Measurements from ENCODE around the gene CDC14A. TPM values are rescaled to one million over a fixed set of nuclear protein-coding genes. Genes with fewer than 3 reads are reported as not detected.
"Not testable (repeated sequence)": the region's sequence is repeated elsewhere in the genome, so short reads cannot be mapped to it uniquely, and the experiment has no call there.

Gene CDC14A
- total and polyA plus RNA-seq, 5 experiments from 2014 or later, result 17.1 to 63.4 (median 31.5) TPM

DNA sequence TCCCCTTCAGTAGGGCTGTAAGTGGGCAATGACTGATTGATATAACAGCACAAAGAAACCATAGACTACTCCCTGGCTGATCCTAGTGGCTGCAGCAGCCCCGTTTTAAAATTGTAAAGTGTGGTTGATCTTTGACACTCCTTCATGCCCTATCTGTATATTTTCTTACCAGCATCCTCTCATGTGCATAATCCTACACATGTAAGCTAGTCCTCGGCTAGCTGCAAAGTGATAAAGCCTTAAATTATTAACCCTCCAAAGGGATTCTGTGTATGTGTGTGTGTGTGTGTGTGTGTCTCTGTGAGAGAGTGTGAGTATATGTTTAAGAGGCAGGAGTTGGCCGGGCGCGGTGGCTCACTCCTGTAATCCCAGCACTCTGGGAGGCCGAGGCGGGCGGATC is 30.8 kb upstream of the CDC14A start:
- Mint-ChIP-seq H3K27me3 (no peaks in the 10 kb centered on the region), H3K27ac (no peak overlapping the region), H3K4me3 (no peak overlapping the region), H3K4me1 (no peaks in the 10 kb centered on the region), H3K9me3 (peaks cover 0 to 34% (median 20%) of the 10 kb centered on the region in 9 donors), H3K36me3 (peaks cover 0 to 17% (median 11%) of the 10 kb centered on the region in 3 donors)
- ATAC-seq (no peak), DNase-seq (no peak)
- POLR2A ChIA-PET, result interaction anchor here (0.6 to 0.7 kb wide), 2 partner anchors 42 to 165 kb away, joined by 5 to 7 read pairs; no protein-coding TSS in a partner anchor

DNA sequence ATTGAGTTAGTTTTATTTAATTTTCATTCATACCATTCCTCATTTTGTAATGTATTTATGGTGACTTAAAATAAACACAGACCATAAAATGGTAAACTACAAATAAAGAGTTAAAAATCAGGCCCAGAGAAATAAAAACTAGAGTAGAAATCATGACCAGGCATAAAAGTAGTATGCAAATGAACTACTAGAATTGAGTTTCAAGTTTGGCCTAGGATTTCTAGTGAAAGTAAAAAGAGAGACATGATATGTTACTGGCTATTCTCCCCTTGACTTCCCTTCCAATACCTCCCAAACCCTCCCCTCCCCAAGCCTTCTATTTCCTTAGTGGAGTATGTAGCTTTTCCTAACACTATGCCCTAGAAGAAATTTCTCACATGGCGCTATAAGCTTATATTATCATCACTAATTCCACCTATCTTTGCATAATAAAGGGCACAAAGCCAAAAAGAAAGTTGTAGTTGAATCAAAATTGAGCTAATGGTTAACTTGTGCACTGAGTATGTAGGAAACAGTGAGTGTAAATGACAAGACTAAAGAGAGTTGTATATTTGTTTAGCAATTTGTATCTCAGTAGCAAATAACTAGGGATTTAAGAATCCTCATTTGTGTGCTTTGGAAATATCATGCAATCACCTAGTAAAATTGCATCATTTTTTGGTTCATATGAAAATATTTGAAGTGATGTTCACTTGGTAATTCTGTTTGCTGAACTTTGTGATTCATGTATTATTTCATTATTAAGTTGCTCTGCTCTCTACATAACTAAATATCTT is 29.7 kb upstream of the CDC14A start:
- Mint-ChIP-seq H3K27me3 (no peaks in the 10 kb centered on the region), H3K9me3 (peaks cover 0 to 24% (median 15%) of the 10 kb centered on the region in 9 donors), H3K4me3 (no peak overlapping the region), H3K4me1 (no peaks in the 10 kb centered on the region), H3K27ac (no peak overlapping the region), H3K36me3 (peaks cover 0 to 15% (median 9%) of the 10 kb centered on the region in 3 donors)
- DNase-seq, result no peak
- POLR2A ChIA-PET, result no interaction called here
- ATAC-seq, result no peak

DNA sequence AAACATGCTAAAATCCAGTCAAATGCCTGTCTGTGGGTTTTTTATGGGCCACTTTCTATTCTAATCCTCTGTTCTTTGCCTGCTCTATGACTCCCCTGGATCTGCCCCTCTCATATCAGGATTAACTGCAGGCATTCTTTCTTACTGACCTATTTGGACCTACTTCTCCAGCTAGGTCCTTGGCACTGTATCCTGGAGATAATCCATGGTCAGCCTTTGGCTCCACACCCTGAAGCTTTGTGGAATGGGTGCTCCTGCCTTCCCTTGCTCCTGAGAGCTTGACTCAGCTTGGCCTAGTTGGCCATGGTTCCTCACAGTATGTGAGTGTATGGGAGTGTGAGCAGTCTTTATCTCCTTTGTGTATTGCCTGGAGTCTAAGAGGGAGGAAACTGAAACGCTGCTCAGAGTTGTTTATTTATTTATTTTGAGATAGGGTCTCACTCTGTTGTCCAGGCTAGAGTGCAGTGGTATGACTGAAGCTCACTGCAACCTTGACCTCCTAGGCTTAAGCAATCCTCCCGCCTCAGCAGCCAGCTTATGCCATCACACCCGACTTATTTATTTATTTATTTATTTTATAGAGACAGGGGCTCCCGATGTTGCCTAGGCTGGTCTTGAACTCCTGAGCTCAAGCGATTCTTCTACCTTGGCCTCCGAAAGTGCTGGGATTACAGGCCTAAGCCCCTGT is 28.7 kb upstream of the CDC14A start:
- no peak overlapping the region for H3K4me3 Mint-ChIP-seq
- no peak for ATAC-seq
- H3K27me3 Mint-ChIP-seq, result no peaks in the 10 kb centered on the region
- no peak for DNase-seq
- peaks cover 0 to 22% (median 13%) of the 10 kb centered on the region in 9 donors for H3K9me3 Mint-ChIP-seq
- H3K4me1 Mint-ChIP-seq, result no peaks in the 10 kb centered on the region
- H3K27ac Mint-ChIP-seq, result no peak overlapping the region
- POLR2A ChIA-PET, result interaction anchor here (0.7 kb wide), 1 partner anchor 249 kb away, joined by 3 read pairs; no protein-coding TSS in a partner anchor
- peaks cover 0 to 13% (median 9%) of the 10 kb centered on the region in 3 donors for H3K36me3 Mint-ChIP-seq

DNA sequence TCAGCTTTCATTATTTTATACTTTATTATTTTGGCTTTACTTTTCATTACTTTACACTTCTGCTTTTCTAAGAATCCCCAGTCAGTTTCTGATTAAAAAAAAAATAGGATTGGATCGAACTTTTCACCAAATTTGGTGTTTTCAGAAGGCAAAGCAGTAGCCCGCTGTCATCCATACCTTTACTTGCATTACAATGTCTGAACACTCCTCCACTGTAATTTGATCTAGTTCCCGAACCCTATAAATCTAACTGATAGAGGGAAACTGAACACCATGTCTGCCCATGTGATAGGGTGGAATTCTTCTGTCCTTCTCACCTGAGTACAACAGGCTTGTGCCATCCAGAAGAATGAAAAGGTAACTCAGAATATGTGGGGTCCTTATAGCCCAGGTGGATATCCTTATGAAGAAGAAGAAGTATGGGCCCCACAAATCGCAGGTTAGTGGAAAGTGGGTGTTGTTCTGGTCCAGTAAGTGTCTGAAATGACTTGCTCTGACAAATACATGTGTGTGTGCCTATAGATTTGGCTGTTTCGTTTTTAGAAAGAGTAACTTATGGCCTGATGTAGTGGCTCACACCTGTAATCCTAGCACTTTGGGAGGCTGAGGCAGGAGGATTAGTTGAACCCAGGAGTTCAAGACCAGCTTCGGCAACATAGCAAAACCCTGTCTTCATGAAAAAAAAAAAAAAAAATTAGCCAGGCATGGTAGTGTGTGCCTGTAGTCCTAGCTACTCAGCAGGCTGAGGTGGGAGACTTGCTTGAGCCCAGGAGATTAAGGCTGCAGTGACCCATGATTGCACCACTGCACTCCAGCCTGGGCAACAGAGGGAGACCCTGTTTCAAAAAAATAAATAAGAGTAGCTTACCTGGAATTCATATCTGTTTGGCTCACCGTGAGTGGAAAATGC is 26.6 kb upstream of the CDC14A start:
- peaks cover 0 to 5% (median 2%) of the 10 kb centered on the region in 9 donors for H3K9me3 Mint-ChIP-seq
- POLR2A ChIA-PET, result no interaction called here
- DNase-seq, result no peak

DNA sequence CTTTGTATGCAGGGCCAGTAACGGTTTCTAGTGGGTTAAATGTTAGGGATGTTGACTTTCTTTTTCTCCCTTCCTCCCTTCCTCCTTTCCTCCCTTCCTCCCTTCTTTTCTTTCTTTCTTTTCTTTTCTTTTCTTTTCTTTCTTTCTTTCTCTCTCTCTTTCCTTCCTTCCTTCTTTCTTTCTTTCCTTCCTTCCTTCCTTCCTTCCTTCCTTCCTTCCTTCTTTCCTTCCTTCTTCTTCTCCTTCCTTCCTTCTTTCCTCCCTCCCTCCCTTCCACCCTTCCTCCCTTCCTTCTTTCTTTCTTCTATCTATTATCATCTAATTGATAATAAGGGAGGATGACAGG is 26.0 kb upstream of the CDC14A start:
- H3K4me3 Mint-ChIP-seq, ATAC-seq, H3K4me1 Mint-ChIP-seq, H3K36me3 Mint-ChIP-seq, H3K27me3 Mint-ChIP-seq, DNase-seq, POLR2A ChIA-PET, H3K9me3 Mint-ChIP-seq: not testable (repeated sequence)
- H3K27ac Mint-ChIP-seq, result peak overlapping the region in 1 of 10 donors; percentile 6

More for the DNA sequence above, 26.6 kb upstream of the CDC14A start:
- peaks cover 0 to 2% (median 1%) of the 10 kb centered on the region in 3 donors for H3K36me3 Mint-ChIP-seq
- H3K27me3 Mint-ChIP-seq, result no peaks in the 10 kb centered on the region
- H3K27ac Mint-ChIP-seq, result no peak overlapping the region
- no peaks in the 10 kb centered on the region for H3K4me1 Mint-ChIP-seq
- no peak overlapping the region for H3K4me3 Mint-ChIP-seq
- no peak for ATAC-seq

DNA sequence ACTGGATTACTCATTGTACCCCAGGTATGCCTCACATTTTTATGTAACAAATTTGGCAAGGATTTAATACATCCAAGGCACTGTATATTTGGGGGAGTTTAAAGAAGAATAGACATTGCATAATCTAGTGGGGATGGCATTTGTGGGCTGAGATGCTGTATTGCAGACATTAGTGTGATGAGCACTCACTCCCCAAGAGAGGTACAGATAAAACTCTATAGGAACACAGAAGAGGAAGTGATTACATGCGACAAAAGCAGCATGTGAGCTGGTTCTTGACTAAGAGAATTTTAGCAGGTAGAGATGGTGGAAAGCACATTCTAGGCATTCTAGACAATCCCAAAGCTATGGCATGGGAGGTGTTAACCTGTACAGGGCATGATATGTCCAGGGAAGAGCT is 24.2 kb upstream of the CDC14A start:
- Mint-ChIP-seq H3K36me3 (no peaks in the 10 kb centered on the region), H3K4me3 (no peak overlapping the region), H3K4me1 (no peaks in the 10 kb centered on the region), H3K27me3 (no peaks in the 10 kb centered on the region), H3K9me3 (no peaks in the 10 kb centered on the region), H3K27ac (no peak overlapping the region)
- POLR2A ChIA-PET, result no interaction called here
- ATAC-seq (no peak), DNase-seq (no peak)

DNA sequence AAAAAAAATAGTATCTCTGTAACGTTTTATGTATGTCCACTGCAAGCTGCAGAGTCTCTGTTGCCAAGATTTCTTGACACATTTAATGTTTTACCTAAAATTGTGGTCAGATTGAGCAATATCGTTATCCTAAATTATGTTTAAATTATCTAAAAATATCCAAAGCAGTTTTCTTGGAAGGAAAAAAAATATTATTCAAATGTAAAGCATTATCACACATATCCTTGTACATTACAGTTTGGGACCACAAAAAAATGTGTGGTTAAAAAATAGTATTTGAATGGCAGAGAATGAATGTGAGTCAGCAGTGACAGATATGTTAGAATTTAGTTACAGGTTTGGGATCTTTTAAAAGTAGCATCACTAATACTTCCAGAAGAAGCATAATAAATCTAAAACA is 21.2 kb upstream of the CDC14A start:
- DNase-seq, H3K27me3 Mint-ChIP-seq, H3K4me1 Mint-ChIP-seq, POLR2A ChIA-PET, H3K27ac Mint-ChIP-seq, H3K4me3 Mint-ChIP-seq, ATAC-seq, H3K9me3 Mint-ChIP-seq, H3K36me3 Mint-ChIP-seq: not testable (repeated sequence)

DNA sequence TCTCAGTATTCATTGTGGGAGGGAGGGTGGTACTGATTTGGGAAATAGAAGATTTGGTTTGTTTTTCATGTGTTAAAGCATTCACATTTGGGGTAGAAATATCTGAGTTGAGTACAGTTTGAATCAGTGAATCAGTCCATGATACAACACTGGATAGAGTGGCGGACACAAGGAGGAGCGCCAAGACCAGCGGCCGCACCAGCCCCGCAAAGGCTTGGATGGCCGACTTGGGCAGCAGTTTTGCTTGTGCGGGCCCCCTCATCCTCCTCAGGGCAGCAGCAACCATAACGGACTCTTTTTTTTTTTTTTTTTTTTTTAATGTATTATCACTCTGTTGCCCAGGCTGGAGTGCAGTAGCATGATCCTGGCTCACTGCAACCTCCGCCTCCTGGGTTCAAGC is 20.0 kb upstream of the CDC14A start:
- DNase-seq, result no peak
- Mint-ChIP-seq H3K27ac (no peak overlapping the region), H3K27me3 (peaks cover 0 to 3% (median 0%) of the 10 kb centered on the region in 5 donors), H3K4me1 (no peaks in the 10 kb centered on the region), H3K9me3 (no peaks in the 10 kb centered on the region), H3K36me3 (no peaks in the 10 kb centered on the region), H3K4me3 (no peak overlapping the region)
- ATAC-seq, result no peak
- POLR2A ChIA-PET, result interaction anchor here (0.6 kb wide), 1 partner anchor 19 kb away, joined by 3 read pairs; no protein-coding TSS in a partner anchor

DNA sequence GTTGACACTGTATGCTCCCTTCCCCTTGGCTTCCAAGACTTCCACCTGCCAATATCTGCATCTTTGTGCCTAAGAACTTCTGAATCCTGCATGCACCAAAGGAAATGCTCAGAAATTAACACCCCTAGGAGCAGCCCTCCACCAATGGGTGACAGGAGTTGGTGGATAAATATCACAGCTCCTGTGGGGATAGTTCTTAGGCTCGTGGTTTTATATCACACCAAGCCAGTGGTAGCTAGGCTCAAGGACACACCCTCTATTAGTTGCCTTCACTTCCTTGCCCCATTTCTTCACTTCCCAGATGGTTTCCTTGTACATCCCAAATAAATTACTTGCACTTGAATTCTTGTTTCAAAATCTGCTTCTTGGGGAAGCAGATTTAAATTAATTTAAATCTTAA is 16.9 kb upstream of the CDC14A start:
- ATAC-seq, result no peak
- no peaks in the 10 kb centered on the region for H3K36me3 Mint-ChIP-seq
- H3K27me3 Mint-ChIP-seq, result peaks cover 0 to 4% (median 0%) of the 10 kb centered on the region in 5 donors
- H3K9me3 Mint-ChIP-seq, result no peaks in the 10 kb centered on the region
- no peak for DNase-seq
- POLR2A ChIA-PET, result no interaction called here
- no peak overlapping the region for H3K4me3 Mint-ChIP-seq
- H3K27ac Mint-ChIP-seq, result no peak overlapping the region
- H3K4me1 Mint-ChIP-seq, result no peaks in the 10 kb centered on the region

DNA sequence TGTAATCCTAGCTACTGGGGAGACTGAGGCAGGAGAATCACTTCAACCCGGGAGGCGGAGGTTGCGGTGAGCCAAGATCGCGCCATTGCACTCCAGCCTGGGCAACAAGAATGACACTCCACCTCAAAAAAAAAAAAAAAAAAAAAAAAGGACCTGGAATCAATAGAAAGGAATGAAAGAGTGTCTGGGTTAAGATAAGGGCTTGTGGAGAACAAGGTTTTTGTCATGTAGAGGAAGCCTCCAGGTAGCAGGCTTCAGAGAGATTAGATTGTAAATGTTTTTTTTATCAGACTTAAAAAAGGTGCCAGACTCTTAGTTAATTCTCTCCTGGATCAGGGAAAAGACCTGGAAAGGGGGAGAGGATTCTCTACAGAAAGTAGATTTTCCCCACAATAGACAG is 14.4 kb upstream of the CDC14A start:
- H3K4me3 Mint-ChIP-seq, H3K36me3 Mint-ChIP-seq, H3K4me1 Mint-ChIP-seq, H3K27me3 Mint-ChIP-seq, H3K9me3 Mint-ChIP-seq, H3K27ac Mint-ChIP-seq, DNase-seq, POLR2A ChIA-PET, ATAC-seq: not testable (repeated sequence)

DNA sequence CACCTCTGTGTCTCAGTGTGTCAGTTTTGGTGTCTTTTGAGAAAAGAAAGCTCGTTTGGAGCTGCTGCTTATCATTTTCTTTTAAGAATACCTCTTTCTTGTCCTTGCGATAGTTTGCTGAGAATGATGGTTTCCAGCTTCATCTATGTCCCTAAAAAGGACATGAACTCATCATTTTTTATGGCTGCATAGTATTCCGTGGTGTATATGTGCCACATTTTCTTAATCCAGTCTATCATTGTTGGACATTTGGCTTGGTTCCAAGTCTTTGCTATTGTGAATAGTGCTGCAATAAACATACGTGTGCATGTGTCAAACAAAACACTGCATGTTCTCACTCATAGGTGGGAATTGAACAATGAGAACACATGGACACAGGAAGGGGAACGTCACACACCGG is 12.6 kb upstream of the CDC14A start:
- H3K27ac Mint-ChIP-seq, POLR2A ChIA-PET, DNase-seq, H3K4me1 Mint-ChIP-seq, H3K4me3 Mint-ChIP-seq, H3K9me3 Mint-ChIP-seq, H3K27me3 Mint-ChIP-seq, ATAC-seq, H3K36me3 Mint-ChIP-seq: not testable (repeated sequence)

DNA sequence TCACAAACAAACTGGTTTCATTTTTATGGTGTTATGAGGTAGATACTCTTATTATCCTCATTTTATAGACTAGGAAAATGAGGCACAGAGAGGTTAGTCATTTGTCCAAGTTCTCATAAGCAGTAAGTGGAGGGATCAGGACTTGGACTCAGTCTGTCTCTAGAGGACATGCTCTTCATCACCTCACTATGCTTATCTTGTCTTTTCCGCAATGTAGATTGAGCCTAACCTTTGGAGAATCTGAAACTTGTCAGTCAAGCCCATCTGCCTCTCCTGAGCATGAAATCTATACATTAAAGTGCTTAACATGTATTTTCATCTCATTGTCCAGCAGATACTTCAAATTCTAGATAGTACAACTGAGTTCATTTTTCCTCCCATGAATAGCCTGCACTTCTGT is 11.8 kb upstream of the CDC14A start:
- Mint-ChIP-seq H3K4me1 (no peaks in the 10 kb centered on the region), H3K27ac (no peak overlapping the region), H3K27me3 (peaks cover 0 to 4% (median 0%) of the 10 kb centered on the region in 5 donors), H3K9me3 (no peaks in the 10 kb centered on the region), H3K4me3 (no peak overlapping the region), H3K36me3 (no peaks in the 10 kb centered on the region)
- DNase-seq (no peak), ATAC-seq (no peak)
- POLR2A ChIA-PET, result no interaction called here

DNA sequence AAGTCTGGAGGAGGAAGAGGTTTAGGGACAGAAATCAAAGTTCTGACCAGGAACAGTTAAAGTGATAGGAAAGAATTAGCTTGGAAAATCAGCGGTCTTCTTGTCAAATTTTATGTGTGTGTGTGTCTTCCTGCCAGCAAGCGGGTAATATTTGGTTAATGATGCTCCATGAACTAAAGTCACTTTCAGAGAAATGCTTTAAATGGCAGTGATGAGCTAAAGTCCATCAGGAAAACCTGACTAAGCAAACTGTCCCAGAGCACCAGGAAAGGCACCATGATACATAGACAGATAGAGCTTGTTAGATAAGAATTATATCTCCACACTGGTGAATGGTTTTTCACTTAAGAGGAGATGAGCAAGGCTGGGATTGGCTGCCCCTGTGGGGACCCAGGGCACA is 10.0 kb upstream of the CDC14A start:
- Mint-ChIP-seq H3K27ac (peak overlapping the region in 1 of 10 donors; percentile 18), H3K27me3 (peaks cover 0 to 1% (median 0%) of the 10 kb centered on the region in 5 donors), H3K36me3 (no peaks in the 10 kb centered on the region), H3K9me3 (no peaks in the 10 kb centered on the region), H3K4me3 (no peak overlapping the region), H3K4me1 (no peaks in the 10 kb centered on the region)
- POLR2A ChIA-PET, result interaction anchor here (0.6 kb wide), 1 partner anchor 61 kb away, joined by 3 read pairs; no protein-coding TSS in a partner anchor
- DNase-seq (no peak), ATAC-seq (no peak)

All from naive thymus-derived CD8-positive, alpha-beta T cell (primary cell).